ENCODE data around the gene IL1RAPL1. TPM values are rescaled to one million over a fixed set of nuclear protein-coding genes. Genes with fewer than 3 reads are reported as not detected.

The IL1RAPL1 gene
- total RNA-seq, 2 donors from 2014 or later, result 0.66 to 1.1 TPM

DNA sequence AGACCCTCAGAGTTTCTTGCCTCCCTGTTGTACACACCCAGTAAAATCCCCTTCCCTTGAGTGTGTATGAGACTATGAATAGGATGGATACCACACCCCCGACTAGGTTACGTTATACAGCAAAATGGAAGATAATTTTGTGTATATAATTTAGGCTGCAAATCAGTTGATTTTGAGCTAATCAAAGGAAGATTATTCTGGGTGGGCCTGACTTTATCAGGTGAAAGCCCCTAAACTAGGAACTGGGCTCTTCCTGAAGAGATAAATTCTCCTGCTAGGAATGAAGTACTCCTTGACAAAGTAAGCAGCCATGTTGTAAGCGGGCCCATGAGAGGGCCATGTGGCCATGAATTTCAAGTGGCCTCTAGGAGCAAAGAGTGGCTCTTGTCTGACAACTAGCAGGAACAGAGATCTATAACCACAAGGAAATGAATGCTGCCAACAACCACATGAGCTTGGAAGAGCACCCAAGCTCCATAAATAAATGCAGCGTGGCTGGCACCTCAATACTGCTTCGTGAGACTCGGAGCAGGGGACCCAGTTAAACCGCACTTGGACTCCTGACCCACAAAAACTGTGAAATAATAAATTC is 646.4 kb downstream of the IL1RAPL1 start:
- no peaks in the 10 kb centered on the region for H3K9me3 ChIP-seq (ENCODE audit: control insufficient read depth, low read length)
- WGBS, 2 experiments (ENCODE audit: insufficient coverage in 1 of 2, insufficient read length in 1 of 2), result 93% methylated on average over 6 of the region's 7 CpGs; no CpG with 5 or more reads in 1 of the 2 experiments
- Mint-ChIP-seq H3K27ac (no peak overlapping the region), H3K27me3 (ENCODE audit: insufficient read depth) (peaks cover 72% of the 10 kb centered on the region), H3K9me3 (no peaks in the 10 kb centered on the region), H3K4me1 (peaks cover 5% of the 10 kb centered on the region), H3K4me3 (no peak overlapping the region), H3K36me3 (ENCODE audit: low read depth) (no peaks in the 10 kb centered on the region)
- no peak overlapping the region for H3K27ac ChIP-seq (ENCODE audit: low read depth, low read length)
- no peak for DNase-seq
- no peaks in the 10 kb centered on the region for H3K27me3 ChIP-seq (ENCODE audit: control insufficient read depth, insufficient read depth, low read length, poor library complexity, severe bottlenecking)
- H3K4me1 ChIP-seq (ENCODE audit: control insufficient read depth, insufficient read depth, low read length), result no peaks in the 10 kb centered on the region
- TF ChIP-seq, protein P1, sequence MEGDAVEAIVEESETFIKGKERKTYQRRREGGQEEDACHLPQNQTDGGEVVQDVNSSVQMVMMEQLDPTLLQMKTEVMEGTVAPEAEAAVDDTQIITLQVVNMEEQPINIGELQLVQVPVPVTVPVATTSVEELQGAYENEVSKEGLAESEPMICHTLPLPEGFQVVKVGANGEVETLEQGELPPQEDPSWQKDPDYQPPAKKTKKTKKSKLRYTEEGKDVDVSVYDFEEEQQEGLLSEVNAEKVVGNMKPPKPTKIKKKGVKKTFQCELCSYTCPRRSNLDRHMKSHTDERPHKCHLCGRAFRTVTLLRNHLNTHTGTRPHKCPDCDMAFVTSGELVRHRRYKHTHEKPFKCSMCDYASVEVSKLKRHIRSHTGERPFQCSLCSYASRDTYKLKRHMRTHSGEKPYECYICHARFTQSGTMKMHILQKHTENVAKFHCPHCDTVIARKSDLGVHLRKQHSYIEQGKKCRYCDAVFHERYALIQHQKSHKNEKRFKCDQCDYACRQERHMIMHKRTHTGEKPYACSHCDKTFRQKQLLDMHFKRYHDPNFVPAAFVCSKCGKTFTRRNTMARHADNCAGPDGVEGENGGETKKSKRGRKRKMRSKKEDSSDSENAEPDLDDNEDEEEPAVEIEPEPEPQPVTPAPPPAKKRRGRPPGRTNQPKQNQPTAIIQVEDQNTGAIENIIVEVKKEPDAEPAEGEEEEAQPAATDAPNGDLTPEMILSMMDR (conservative IDR thresholded peaks at IDR 0.05), result no peak
- no peaks in the 10 kb centered on the region for H3K36me3 ChIP-seq (ENCODE audit: control insufficient read depth, insufficient read depth, low read length)
- H3K9ac ChIP-seq (ENCODE audit: extremely low read depth, low read length, poor library complexity, severe bottlenecking), result no peak overlapping the region
- H3K4me3 ChIP-seq (ENCODE audit: low read length), result no peak overlapping the region

- Mint-ChIP-seq H3K4me1 (no peaks in the 10 kb centered on the region), H3K27ac (no peak overlapping the region), H3K4me3 (no peak overlapping the region), H3K27me3 (ENCODE audit: insufficient read depth) (peaks cover 42% of the 10 kb centered on the region), H3K9me3 (no peaks in the 10 kb centered on the region), H3K36me3 (ENCODE audit: low read depth) (no peaks in the 10 kb centered on the region)
- H3K9me3 ChIP-seq (ENCODE audit: control insufficient read depth, low read length), result no peaks in the 10 kb centered on the region
- H3K27ac ChIP-seq (ENCODE audit: low read depth, low read length), result no peak overlapping the region
- no peaks in the 10 kb centered on the region for H3K27me3 ChIP-seq (ENCODE audit: control insufficient read depth, insufficient read depth, low read length, poor library complexity, severe bottlenecking)
- H3K36me3 ChIP-seq (ENCODE audit: control insufficient read depth, insufficient read depth, low read length), result no peaks in the 10 kb centered on the region
- H3K4me1 ChIP-seq (ENCODE audit: control insufficient read depth, insufficient read depth, low read length), result no peaks in the 10 kb centered on the region
- DNase-seq, result no peak
- TF ChIP-seq, protein P1 (conservative IDR thresholded peaks at IDR 0.05), result no peak
- no peak overlapping the region for H3K4me3 ChIP-seq (ENCODE audit: low read length)
- 93 to 100% methylated on average over 2 to 4 of the region's 6 CpGs for WGBS, 2 experiments (ENCODE audit: insufficient coverage in 1 of 2, insufficient read length in 1 of 2)
- no peak overlapping the region for H3K9ac ChIP-seq (ENCODE audit: extremely low read depth, low read length, poor library complexity, severe bottlenecking)
These were observed 650.7 kb downstream of the IL1RAPL1 start for GRCh38 chrX:29237972-29238371.

GRCh38 chrX:29241809-29242208 is 654.6 kb downstream of the IL1RAPL1 start:
- Mint-ChIP-seq H3K27me3 (ENCODE audit: insufficient read depth) (peaks cover 27% of the 10 kb centered on the region), H3K4me1 (no peaks in the 10 kb centered on the region), H3K36me3 (ENCODE audit: low read depth) (no peaks in the 10 kb centered on the region), H3K9me3 (peaks cover 4% of the 10 kb centered on the region), H3K27ac (no peak overlapping the region), H3K4me3 (no peak overlapping the region)
- 80% methylated on average over 2 of the region's 2 CpGs; no CpG with 5 or more reads in 1 of the 2 experiments for WGBS, 2 experiments (ENCODE audit: insufficient coverage in 1 of 2, insufficient read length in 1 of 2)
- TF ChIP-seq, protein P1 (conservative IDR thresholded peaks at IDR 0.05), result no peak
- DNase-seq, result no peak
- Histone ChIP-seq H3K4me1 (ENCODE audit: control insufficient read depth, insufficient read depth, low read length) (no peaks in the 10 kb centered on the region), H3K9ac (ENCODE audit: extremely low read depth, low read length, poor library complexity, severe bottlenecking) (no peak overlapping the region), H3K36me3 (ENCODE audit: control insufficient read depth, insufficient read depth, low read length) (no peaks in the 10 kb centered on the region), H3K9me3 (ENCODE audit: control insufficient read depth, low read length) (no peaks in the 10 kb centered on the region), H3K4me3 (ENCODE audit: low read length) (no peak overlapping the region), H3K27me3 (ENCODE audit: control insufficient read depth, insufficient read depth, low read length, poor library complexity, severe bottlenecking) (no peaks in the 10 kb centered on the region), H3K27ac (ENCODE audit: low read depth, low read length) (no peak overlapping the region)
